ENCODE results near the gene ACP6.

ACP6 gene

GRCh38 chr1:147651466-147651865 lies 18.9 kb downstream of the ACP6 start:
- DNase-seq (ENCODE audit: low read depth, low spot score), result no peak

DNA sequence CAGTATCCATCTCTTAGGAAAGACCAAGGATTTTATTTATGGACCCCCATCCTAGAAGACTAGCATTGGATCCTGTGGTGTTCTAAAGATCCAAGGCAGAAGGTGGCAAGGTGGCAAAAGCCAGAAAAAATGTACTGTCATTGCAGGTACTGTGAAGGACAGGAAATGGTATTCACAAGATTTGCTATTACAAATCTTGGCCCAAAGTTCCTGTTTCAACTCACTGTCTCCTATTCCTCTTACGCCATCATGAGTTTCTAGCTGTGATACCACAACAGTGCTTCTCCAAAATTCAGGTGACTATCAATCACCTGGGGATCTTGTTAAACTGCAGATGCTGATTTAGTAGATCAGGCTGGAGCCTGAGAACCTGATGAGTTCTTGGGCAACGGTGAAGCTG lies 21.4 kb downstream of the ACP6 start:
- DNase-seq (ENCODE audit: low read depth, low spot score), result no peak

DNA sequence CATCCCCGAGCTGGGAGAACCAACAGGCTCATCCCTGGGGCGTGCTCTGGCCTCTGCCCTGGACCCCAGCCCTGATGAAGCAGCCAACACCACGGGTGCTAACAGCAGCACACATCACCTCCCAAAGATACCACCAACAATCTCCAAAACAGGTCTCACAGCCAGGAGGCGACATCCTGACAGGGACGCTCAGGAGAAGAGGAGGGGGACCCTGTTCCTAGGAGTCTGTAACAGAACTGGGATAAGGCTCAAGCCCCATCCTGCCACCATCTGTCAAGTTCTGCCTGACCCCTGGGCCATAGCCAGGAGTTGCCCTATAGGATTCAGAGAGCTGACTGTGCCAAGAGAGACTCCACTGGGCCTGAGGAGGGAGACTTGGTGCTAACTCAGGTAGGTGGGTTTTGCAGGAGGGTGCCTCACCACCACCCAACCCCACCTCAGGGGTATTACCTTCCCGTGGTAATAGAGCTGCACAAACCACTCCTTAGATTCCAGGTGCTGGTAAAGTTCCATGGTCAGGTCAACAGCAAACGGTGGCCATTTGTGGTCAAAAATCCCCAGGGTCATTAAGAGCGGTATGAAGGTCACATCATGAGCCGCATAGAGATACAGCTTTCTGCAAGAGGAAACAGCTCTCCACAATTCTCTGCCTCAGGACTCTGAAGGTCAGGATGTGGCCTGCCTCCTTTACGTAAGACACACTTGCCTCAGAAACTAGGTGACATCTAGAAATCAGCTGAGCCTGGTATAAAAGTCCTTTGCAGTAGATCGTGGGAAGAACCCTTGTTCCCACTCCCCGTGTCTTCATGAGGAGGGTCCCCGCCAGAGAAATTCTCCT lies 22.3 kb downstream of the ACP6 start:
- no peak for DNase-seq (ENCODE audit: low read depth, low spot score)

GRCh38 chr1:147643974-147644373 lies 26.4 kb downstream of the ACP6 start:
- no peak for DNase-seq (ENCODE audit: low read depth, low spot score)

- peak; percentile 30 for DNase-seq (ENCODE audit: low read depth, low spot score)
Observed at GRCh38 chr1:147641695-147642592, 28.4 kb downstream of the ACP6 start.

DNA sequence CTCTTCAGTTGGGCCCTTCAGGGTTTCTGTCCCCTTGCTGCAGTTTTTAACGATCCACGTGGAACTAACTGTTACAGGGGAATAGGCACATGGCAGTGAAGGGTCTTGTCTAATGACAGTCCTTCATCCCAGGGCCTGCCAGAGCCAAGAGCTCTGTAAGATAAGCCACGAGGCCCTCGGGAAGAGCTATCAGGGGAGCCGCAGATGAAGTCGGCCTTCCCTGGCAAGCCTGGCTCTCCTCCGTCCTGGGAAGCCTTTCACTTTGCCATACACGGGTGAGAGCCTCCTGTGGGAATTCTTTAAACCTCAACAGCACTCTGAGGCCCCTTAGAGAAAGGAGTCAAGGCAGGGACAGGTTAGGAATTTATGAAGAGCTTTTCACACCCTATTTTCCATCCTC lies 29.0 kb downstream of the ACP6 start:
- no peak for DNase-seq (ENCODE audit: low read depth, low spot score)

- DNase-seq (ENCODE audit: low read depth, low spot score), result peak; percentile 57
Observed at GRCh38 chr1:147640553-147641165, 29.7 kb downstream of the ACP6 start.

- DNase-seq (ENCODE audit: low read depth, low spot score), result no peak
Observed at GRCh38 chr1:147636314-147636713, 34.0 kb downstream of the ACP6 start.

- no peak for DNase-seq (ENCODE audit: low read depth, low spot score)
Observed at GRCh38 chr1:147635342-147635741, 35.0 kb downstream of the ACP6 start.

- DNase-seq (ENCODE audit: low read depth, low spot score), result no peak
Observed at GRCh38 chr1:147634645-147635044, 35.7 kb downstream of the ACP6 start.

DNA sequence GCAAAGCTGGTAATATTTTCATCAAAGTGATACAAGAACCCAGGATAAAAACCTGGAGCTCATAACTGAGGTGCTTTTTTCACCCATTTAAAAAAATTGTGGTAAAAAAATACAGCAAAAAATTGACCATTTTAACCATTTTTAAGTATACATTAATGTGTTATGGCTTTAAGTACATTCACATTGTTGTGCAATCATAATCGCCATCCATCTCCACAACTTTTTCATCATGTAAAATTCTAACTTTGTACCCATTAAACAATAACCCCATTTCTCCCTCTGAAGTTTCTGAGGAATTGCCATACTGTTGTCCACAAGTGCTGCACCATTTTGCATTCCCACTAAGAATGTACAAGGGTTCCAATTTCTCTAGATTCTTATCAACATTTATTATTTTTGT lies 36.6 kb downstream of the ACP6 start:
- no peak for DNase-seq (ENCODE audit: low read depth, low spot score)

DNA sequence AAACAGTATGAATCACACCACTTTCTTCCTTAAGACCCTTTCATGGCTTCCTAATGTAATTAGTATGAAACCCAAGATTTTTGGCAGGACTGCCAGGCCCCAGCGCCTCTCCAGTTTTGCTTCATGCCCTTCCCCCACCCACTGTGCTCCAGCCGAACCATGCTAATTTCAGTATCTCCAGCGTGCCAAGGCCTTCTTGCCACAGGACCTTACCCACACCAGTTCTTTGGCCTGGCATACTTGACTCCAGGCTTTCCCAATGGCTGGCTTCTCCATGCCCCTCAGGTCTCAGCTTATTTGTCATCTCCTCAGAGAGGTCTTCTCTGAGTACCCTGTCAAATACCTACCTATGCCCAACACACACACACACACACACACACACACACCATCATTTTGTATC lies 38.5 kb downstream of the ACP6 start:
- no peak for DNase-seq (ENCODE audit: low read depth, low spot score)

GRCh38 chr1:147630447-147630846 lies 39.9 kb downstream of the ACP6 start:
- DNase-seq (ENCODE audit: low read depth, low spot score), result no peak

- DNase-seq (ENCODE audit: low read depth, low spot score), result no peak
Observed at GRCh38 chr1:147630022-147630421, 40.3 kb downstream of the ACP6 start.

DNA sequence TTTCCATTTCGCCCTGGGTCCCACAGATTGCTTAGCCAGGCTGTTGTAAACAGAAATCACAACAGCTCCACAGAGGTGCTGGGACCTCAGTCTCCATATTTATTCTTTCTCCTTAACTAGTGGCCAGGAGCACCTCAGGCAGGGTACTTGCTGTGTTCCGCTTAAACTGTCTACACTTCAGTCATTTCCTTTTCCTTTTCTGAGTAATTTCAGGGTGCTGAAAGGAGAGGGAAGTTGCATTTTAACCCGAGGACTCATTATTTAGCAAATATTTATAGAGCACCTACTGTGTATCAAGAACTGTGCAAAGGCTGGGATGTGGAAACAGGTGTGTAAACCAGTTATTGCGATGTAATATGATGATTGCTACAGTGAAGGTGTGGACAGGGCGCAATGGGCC lies 41.9 kb downstream of the ACP6 start:
- DNase-seq (ENCODE audit: low read depth, low spot score), result no peak

DNA sequence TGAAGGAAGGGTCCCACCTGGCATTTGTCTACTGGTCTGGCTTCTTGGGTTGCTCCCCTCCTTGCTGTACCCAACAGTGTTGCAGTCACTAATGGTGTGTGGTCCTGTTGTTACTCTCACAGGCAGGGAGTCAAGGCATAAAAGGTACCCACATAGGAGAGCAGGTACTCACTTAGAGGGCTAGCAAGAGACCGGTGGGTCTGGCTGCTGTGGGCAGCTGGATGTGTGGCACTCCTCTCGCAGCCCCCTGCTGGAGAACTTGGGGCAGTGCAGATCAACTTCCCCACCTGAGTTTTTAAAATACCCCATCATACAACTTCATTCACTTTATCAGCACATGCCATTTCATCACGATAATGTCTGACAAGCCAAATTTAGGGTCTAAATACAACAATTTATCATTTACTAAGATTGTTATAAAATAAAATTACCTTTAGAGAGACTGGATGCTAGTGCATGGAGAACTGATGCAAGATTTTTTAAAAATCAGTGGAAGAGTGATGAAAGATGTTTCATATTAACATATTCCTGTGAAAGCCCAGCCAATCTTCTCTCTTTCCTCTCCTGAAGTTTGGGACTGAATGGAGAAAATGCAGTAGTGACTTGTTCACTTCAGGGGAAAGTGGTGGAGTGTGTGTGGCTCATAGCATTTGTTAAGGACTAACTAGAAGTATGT lies 42.8 kb downstream of the ACP6 start:
- peak; percentile 34 for DNase-seq (ENCODE audit: low read depth, low spot score)

DNA sequence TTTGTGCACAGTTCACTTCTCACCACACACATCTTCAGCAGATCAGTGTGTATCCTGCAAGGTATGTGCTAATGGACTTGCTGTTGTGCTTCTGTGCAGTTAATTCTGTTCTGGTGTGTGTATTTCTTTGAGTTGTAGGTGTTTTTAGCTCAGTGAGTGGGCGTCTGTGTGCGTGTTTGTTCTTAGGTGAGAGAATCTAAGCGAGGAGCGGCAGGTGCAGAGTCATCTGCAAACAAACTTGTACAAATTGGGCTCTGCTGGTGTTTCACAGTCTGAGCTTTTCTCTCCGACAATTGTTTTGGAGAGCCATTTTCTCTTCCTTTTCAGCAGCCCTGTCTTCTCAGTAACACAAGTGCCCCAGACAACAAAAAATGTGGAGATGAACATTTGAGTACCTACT lies 43.6 kb downstream of the ACP6 start:
- DNase-seq (ENCODE audit: low read depth, low spot score), result no peak

DNA sequence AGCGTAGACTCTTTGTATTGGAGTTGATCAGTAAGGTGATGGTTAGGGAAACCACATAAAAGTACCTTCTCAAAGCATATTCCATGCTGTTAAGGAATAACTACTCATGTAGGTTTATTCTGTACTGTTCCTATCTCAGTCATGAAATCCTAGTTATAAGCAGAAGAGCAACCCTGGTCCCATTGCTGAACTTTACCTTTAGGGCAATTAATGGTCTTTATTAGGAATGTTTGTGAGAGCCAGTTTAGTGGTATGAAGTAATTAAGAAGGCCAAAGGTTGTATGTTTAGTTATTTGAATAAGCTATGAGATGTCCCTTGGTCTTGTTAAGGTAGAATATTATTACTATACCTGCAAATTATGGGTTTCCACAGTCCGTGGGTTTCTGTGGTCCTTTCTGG lies 44.0 kb downstream of the ACP6 start:
- no peak for DNase-seq (ENCODE audit: low read depth, low spot score)

DNA sequence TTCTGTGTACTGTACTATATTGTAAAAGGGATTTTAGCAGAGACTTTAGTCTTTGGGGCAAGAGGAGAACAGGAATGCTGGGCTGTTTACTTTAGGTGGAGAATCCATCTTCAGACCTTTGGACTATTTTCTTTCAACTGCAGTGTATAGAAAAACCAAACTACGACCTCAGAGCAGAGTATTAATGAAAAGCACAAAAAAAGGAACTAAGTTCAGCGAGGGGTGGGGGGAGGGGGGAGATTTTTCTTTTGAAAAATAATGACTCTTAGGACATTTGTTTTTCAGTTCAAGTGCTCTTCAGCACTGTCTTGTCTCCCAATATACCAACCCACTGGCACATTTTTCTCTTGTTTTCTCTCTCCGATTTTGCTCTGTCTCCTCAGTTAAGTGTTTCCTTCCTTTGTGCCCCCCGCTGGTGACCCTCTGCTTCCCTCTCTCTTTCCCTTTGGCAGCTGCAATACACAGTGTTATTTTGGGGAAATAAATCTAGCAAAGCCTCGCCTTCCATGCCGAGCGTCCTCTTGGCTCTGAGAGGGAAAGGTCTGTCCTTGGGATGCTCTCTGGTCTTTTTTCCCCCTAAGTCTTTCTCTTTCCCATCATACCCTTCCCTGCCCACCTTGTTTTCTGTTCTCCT lies 44.8 kb downstream of the ACP6 start:
- DNase-seq (ENCODE audit: low read depth, low spot score), result no peak

- no peak for DNase-seq (ENCODE audit: low read depth, low spot score)
Observed at GRCh38 chr1:147624529-147624928, 45.8 kb downstream of the ACP6 start.

GRCh38 chr1:147624011-147624410 lies 46.3 kb downstream of the ACP6 start:
- DNase-seq (ENCODE audit: low read depth, low spot score), result no peak

Data from activated CD4-positive, CD25-positive, alpha-beta regulatory T cell treated with anti-CD3 and anti-CD28 coated beads, Interleukin-2, amount 50 U/mL, for 16 hours (primary cell).